ENCODE results near the gene VTA1.
"Not testable (repeated sequence)": the region's sequence is repeated elsewhere in the genome, so short reads cannot be mapped to it uniquely, and the experiment has no call there.

- TF ChIP-seq NFRKB (IDR thresholded peaks at IDR 0.05); ELF4 (IDR thresholded peaks at IDR 0.05); BHLHE40 (IDR thresholded peaks at IDR 0.05; ENCODE audit: borderline replicate concordance); SUZ12 (IDR thresholded peaks at IDR 0.05): not testable (repeated sequence)
Measured at GRCh38 chr6:142110820-142111219, 36.2 kb upstream of the VTA1 start.

Data from HEK293T (cell line).